ENCODE results near the gene S100A9. TPM values are rescaled to one million over a fixed set of nuclear protein-coding genes. Genes with fewer than 3 reads are reported as not detected.
"Not testable (repeated sequence)": the region's sequence is repeated elsewhere in the genome, so short reads cannot be mapped to it uniquely, and the experiment has no call there.

S100A9 gene
- total and polyA plus RNA-seq, 9 donors, result 8.8 to 96.3 (median 33.2) TPM

DNA sequence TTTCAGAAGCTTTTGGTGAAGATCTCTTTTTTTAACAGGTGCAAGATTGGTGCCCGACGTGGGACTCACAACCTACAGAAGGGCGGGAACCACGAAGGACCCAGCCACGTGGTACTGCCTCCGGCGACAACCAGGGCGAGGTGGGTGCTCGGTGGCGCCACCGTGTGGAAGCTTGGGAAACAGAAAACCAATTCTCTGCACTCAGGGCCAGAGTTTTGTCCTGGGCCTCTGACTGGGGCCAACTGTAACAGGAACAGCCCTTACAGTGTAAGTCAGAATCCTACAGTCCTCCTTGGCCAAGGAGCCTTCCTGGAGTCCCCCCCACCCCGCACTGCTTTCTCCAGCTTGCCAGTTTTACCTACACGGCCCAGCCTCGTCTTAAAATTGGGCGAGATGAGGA lies 47.1 kb downstream of the S100A9 start:
- TF ChIP-seq EP300 (IDR thresholded peaks at IDR 0.05) (no peak), POLR2A (IDR thresholded peaks at IDR 0.05) (no peak), CTCF (IDR thresholded peaks at IDR 0.05) (no peak)
- no peaks in the 10 kb centered on the region for H3K4me1 ChIP-seq (ENCODE audit: insufficient read depth)
- H3K4me3 ChIP-seq, result no peak overlapping the region
- no peaks in the 10 kb centered on the region for H3K27me3 ChIP-seq
- no peak overlapping the region for H3K27ac ChIP-seq
- WGBS, 3 donors, result 41 to 45% (median 42%) methylated on average over 15 of the region's 15 CpGs
- no peaks in the 10 kb centered on the region for H3K9me3 ChIP-seq
- no peak for DNase-seq
- H3K36me3 ChIP-seq, result no peaks in the 10 kb centered on the region
- intact Hi-C loops (cut with DNase I), result no loop called here

DNA sequence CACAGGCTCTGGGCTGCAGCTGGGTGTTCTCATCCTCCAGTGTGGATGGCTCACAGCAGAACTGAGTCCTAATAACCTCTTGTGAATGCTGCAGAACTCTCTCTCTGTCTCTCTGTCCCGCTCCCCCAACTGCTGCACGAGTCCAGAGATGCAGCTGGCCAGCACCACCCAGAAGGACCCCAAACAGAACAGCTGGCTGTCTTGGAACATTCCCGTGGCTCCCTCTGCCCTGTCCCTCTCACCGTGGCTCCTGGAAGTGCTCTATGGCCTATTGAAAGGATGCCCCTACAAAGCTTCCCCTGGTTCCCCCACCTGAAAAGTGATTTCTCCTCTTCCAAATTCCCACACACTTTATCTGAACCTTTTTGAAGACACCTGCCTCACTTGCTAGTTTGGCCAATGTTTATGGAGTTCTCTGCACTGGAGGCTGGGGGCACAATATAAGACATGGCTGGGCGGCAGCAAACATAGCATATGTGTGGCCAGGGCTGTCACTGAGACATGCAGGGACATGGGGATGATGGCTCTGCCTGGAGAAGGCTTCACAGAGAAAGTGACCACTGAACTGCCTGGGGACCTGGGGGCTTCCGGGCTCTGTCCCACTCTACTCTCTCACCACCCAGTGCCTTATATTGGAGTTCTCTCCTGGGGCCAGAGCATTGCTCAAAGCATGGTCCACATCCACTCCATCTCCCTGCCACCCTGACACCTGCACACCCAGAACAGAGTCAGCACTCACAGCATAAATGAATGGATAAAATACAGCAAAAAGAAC lies 48.4 kb downstream of the S100A9 start:
- not testable (repeated sequence) for H3K27me3 ChIP-seq, DNase-seq, H3K9me3 ChIP-seq

DNA sequence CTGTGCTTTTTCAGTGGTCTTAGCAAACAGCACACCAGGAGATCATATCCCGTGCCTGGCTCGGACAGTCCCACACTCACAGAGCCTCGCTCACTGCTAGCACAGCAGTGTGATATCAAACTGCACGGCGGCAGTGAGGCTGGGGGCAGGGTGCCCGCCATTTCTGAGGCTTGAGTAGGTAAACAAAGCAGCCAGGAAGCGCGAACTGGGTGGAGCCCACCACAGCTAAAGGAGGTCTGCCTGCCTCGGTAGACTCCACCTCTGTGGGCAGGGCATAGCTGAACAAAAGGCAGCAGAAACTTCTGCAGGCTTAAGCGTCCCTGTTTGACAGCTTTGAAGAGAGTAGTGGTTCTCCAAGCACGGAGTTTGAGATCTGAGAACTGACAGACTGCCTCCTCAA lies 49.6 kb downstream of the S100A9 start:
- 64 to 70% (median 66%) methylated on average over 11 of the region's 11 CpGs for WGBS, 3 donors
- H3K9me3 ChIP-seq; H3K27me3 ChIP-seq; DNase-seq; intact Hi-C loops (cut with DNase I); H3K4me1 ChIP-seq (ENCODE audit: insufficient read depth); H3K4me3 ChIP-seq; H3K36me3 ChIP-seq; H3K27ac ChIP-seq: not testable (repeated sequence)

More for the DNA sequence above, 48.4 kb downstream of the S100A9 start:
- H3K4me1 ChIP-seq (ENCODE audit: insufficient read depth); H3K4me3 ChIP-seq; H3K27ac ChIP-seq; H3K36me3 ChIP-seq; intact Hi-C loops (cut with DNase I): not testable (repeated sequence)
- 65 to 70% (median 70%) methylated on average over 5 to 6 of the region's 6 CpGs for WGBS, 3 donors

Small RNA genes lying within 50 kb of the gene (small RNA-seq; reads per million reads assigned to genes)
- gene RNU6-160P (not detected), gene S100A15A (not detected)

Other genes starting within 250 kb of the S100A9 start
- gene SPRR2F, start 244.3 kb upstream of the S100A9 start, total RNA-seq, result 10 to 100 TPM; 12.7 to 93.3 (median 62.3) TPM
- gene SPRR2F, start 244.3 kb upstream of the S100A9 start, polyA plus RNA-seq, result 100 to 1,000 TPM in 1 of 2 donors, 10 to 100 TPM in 1; 54.7 to 109 TPM
- not detected for gene SPRR2G, start 207.0 kb upstream of the S100A9 start, total RNA-seq
- gene SPRR2G, start 207.0 kb upstream of the S100A9 start, polyA plus RNA-seq, result not detected
- gene LELP1, start 154.4 kb upstream of the S100A9 start, total RNA-seq, result not detected
- not detected for gene LELP1, start 154.4 kb upstream of the S100A9 start, polyA plus RNA-seq
- gene PRR9, start 140.3 kb upstream of the S100A9 start, total RNA-seq, result 1 to 10 TPM in 1 of 7 donors, not detected in 6; 1.3 TPM
- gene PRR9, start 140.3 kb upstream of the S100A9 start, polyA plus RNA-seq, result under 1 TPM in 1 of 2 donors, not detected in 1; 0.13 TPM
- under 1 TPM in 1 of 7 donors, not detected in 6; 0.25 TPM for gene LORICRIN, start 98.2 kb upstream of the S100A9 start, total RNA-seq
- under 1 TPM in 1 of 2 donors, not detected in 1; 0.07 TPM for gene LORICRIN, start 98.2 kb upstream of the S100A9 start, polyA plus RNA-seq
- not detected for gene PGLYRP3, start 44.9 kb upstream of the S100A9 start, total RNA-seq
- not detected for gene PGLYRP3, start 44.9 kb upstream of the S100A9 start, polyA plus RNA-seq
- not detected for gene PGLYRP4, start 9.0 kb upstream of the S100A9 start, total RNA-seq
- gene PGLYRP4, start 9.0 kb upstream of the S100A9 start, polyA plus RNA-seq, result not detected
- 1 to 10 TPM in 3 of 7 donors, under 1 TPM in 2, not detected in 2; 0.70 to 2.4 (median 1.0) TPM for gene S100A12, start 17.8 kb downstream of the S100A9 start, total RNA-seq
- gene S100A12, start 17.8 kb downstream of the S100A9 start, polyA plus RNA-seq, result 1 to 10 TPM in 1 of 2 donors, under 1 TPM in 1; 0.80 to 1.0 TPM
- gene S100A8, start 33.2 kb downstream of the S100A9 start, total RNA-seq, result 10 to 100 TPM in 3 of 7 donors, 1 to 10 TPM in 4; 5.3 to 60.5 (median 9.1) TPM
- gene S100A8, start 33.2 kb downstream of the S100A9 start, polyA plus RNA-seq, result 10 to 100 TPM in 1 of 2 donors, 1 to 10 TPM in 1; 8.3 to 19.4 TPM
- gene S100A7A, start 58.7 kb downstream of the S100A9 start, total RNA-seq, result not detected
- gene S100A7A, start 58.7 kb downstream of the S100A9 start, polyA plus RNA-seq, result not detected
- gene S100A7, start 102.8 kb downstream of the S100A9 start, total RNA-seq, result under 1 TPM in 1 of 7 donors, not detected in 6; 0.97 TPM
- not detected for gene S100A7, start 102.8 kb downstream of the S100A9 start, polyA plus RNA-seq
- gene S100A6, start 178.1 kb downstream of the S100A9 start, total RNA-seq, result 100 to 1,000 TPM; 170 to 646 (median 456) TPM
- 100 to 1,000 TPM; 587 to 764 TPM for gene S100A6, start 178.1 kb downstream of the S100A9 start, polyA plus RNA-seq
- not detected for gene S100A5, start 183.1 kb downstream of the S100A9 start, total RNA-seq
- gene S100A5, start 183.1 kb downstream of the S100A9 start, polyA plus RNA-seq, result not detected
- gene S100A4, start 188.0 kb downstream of the S100A9 start, total RNA-seq, result 10 to 100 TPM; 12.7 to 85.5 (median 37.3) TPM
- gene S100A4, start 188.0 kb downstream of the S100A9 start, polyA plus RNA-seq, result 100 to 1,000 TPM; 104 to 160 TPM
- 1 to 10 TPM in 3 of 7 donors, under 1 TPM in 1, not detected in 3; 0.48 to 2.5 (median 1.3) TPM for gene S100A3, start 191.4 kb downstream of the S100A9 start, total RNA-seq
- 1 to 10 TPM in 1 of 2 donors, not detected in 1; 2.2 TPM for gene S100A3, start 191.4 kb downstream of the S100A9 start, polyA plus RNA-seq
- gene S100A2, start 208.0 kb downstream of the S100A9 start, total RNA-seq, result 1 to 10 TPM in 4 of 7 donors, under 1 TPM in 1, not detected in 2; 0.61 to 4.0 (median 1.8) TPM
- gene S100A2, start 208.0 kb downstream of the S100A9 start, polyA plus RNA-seq, result 1 to 10 TPM in 1 of 2 donors, under 1 TPM in 1; 0.88 to 3.3 TPM

All from ovary (tissue), 9 donors.